Anterior cingulate cortex (tissue), 58 donors: ENCODE data around the gene CCT8.
"Not testable (repeated sequence)": the region's sequence is repeated elsewhere in the genome, so short reads cannot be mapped to it uniquely, and the experiment has no call there.

ENCODE experiments used
- DNase-seq, 58 donors: peaks; one replicate each; lab custom pipeline; 2025; lab: John Stamatoyannopoulos, UW

The CCT8 gene

DNA sequence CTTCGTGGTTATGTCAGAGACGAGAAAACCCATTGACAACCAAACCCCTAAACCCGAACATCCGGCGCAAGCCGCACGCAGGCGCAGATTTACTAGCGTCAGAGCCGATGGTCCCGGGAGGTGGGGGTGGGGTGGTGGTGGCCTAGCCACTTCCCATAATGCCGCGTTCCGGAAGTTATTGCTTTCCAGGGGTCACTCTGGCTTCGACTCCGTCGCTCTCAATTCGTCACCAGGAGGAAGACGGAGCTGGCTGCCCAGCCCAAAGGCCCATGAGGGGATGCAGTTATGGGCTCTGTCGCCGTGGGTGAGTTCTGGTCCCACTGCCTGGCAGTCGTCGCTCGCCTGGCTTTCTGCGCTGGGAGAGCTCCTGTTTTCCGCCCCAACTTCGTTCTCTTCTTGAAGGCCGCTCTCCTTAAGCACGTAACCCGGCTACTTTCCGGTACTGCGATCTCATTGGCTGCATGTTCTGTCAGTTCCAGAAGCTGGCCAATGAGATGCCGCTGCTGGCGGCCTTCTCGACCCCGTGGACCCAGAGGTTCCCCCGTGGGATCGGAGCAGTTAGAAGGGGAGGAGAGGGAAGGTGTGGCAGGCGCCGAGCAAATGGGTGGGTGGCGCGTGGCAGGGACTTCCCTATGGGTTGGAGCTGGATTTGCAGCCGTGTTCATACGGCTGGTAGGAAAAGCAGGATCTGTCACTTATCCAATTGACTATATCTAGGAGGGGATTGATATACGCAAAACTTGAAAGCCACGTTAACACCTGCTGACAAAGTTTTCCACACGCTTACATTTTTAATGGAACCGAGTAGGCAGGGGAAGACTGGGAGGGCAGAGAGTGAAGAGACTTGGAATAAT lies 48.7 kb downstream of the CCT8 start, which contains the start of gene USP16:
Gene USP16, plus strand, starts transcription at position 195 of the 854 bp plus-strand sequence. CDS start 3,246 bp downstream, outside the sequence.
- DNase-seq = peak; percentile 76 to 100 (median 97)

DNA sequence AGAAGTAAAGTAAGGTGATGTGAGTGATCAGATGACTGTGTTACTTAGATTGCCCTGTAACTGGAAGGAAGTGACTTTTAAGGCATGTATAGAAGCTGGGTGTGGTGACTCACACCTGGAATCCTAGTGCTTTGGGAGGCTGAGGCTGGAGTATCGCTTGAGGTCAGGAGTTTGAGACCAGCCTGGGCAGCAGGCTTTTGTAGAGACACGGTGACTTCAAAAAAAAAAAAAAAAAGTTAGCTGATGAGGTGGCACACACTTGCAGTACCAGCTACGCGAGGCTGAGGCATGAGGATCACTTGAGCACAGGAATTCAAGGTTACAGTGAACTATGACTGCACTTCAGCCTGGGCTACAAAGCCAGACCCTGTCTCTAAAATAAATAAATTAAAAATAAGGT lies 51.3 kb downstream of the CCT8 start:
- DNase-seq = no peak

- no peak for DNase-seq
Measured at GRCh38 chr21:29018540-29018939, 54.9 kb downstream of the CCT8 start.

- DNase-seq = no peak
Measured at GRCh38 chr21:29017639-29018237, 55.7 kb downstream of the CCT8 start.

GRCh38 chr21:29011236-29011635 lies 62.2 kb downstream of the CCT8 start:
- DNase-seq = not testable (repeated sequence)

- DNase-seq = no peak
Measured at GRCh38 chr21:29008367-29008766, 65.1 kb downstream of the CCT8 start.

- DNase-seq = no peak
Measured at GRCh38 chr21:29007810-29008209, 65.6 kb downstream of the CCT8 start.

DNA sequence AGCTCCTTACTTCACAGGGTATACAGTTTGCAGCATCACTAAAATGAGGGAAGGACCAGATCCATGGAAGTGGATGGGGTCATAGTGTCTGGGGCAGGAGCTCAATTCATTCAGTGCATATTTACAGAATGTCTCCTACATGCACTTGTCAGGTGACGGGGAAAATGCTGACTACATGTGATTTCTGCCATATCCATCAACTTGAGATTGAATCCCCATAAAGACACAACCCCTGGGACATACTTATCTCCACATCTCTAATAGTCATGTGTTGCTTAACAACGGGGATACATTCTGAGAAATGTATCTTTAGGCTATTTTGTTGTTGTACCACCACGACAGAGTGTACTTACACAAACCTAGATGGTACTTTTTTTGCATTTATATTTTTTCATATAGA lies 66.3 kb downstream of the CCT8 start:
- DNase-seq = no peak
